ENCODE measurements around the gene OR2H2.

OR2H2 gene

GRCh38 chr6:29593199-29593855 lies 8.4 kb downstream of the OR2H2 start:
- DNase-seq = no peak

- DNase-seq = no peak
Observed at GRCh38 chr6:29596381-29596900, 11.5 kb downstream of the OR2H2 start.

DNA sequence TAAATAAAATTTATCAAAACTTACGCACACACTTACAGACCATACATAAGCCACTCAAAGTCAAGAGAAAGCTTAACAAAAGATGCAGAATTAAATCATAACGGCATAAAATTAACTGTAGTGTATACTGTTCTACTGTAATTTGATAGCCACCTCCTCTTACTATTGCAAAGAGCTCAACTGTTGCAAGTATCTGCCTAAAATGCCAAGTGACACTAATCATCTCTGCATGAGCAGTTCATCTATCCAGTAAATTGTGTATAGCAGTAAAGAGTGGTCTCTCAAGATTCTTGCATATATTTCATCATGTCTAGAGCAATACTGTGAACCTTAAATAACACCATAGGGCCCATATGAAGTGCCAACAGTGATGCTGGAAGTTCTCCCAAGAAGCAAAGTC lies 12.3 kb downstream of the OR2H2 start:
- no peak for DNase-seq

- DNase-seq = no peak
Observed at GRCh38 chr6:29598172-29598747, 13.3 kb downstream of the OR2H2 start.

DNA sequence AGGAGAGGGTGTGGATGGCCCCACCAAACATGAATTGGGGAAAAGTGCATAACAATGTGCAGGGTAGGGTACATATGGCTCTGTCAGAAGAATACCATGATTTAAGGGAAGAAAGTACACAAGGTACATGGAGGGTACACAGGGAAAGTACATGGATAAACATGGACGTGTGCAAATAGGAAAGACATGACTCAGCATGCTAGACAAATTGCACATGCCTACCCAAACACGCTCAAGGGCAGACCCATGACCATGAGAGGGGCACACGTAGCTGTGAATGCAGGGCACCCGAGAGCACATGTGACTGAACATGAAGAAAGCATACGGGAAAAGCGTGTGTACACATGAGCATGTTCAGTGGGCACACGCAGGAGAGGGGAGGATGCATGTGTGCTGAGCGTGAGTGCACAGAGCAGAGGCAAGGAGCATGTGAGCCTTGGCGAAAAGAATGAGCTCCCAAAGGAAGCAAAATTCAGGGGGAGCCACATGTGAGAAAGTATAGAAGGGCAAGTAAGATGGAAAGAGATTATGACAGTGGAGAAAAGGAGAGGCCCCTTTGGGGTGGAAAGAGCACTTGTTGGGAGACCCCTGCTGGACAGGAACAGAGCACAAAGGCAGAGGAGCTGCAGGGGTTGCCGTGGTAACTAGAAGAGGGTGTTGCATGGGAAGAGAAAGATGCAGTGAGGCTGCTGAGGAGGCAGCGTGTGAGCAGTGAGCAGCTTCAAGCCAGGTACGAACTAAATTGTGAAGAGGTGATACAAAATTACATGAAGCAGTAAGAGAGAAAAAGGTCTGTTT lies 17.8 kb downstream of the OR2H2 start:
- no peak for DNase-seq

DNA sequence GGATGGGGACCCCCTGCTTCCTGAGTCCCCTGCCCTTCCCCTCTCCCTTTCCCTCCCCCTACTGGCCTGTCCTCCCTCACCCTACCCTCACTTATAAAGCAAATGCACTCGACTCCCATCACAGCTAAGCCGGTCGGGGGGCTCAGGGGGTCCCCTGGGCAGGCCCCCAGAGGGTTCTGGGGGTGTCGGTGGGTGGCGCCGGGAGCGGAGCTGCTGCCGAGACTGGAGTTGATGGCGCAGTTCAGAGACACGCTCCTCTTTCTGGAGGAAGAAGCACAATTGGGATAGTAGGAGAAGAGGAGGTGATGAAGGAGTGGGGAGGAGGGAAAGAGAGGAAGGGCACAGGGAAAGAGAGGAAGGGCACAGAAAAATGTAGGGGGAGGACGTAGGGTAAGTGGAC lies 18.5 kb downstream of the OR2H2 start:
- DNase-seq = no peak

DNA sequence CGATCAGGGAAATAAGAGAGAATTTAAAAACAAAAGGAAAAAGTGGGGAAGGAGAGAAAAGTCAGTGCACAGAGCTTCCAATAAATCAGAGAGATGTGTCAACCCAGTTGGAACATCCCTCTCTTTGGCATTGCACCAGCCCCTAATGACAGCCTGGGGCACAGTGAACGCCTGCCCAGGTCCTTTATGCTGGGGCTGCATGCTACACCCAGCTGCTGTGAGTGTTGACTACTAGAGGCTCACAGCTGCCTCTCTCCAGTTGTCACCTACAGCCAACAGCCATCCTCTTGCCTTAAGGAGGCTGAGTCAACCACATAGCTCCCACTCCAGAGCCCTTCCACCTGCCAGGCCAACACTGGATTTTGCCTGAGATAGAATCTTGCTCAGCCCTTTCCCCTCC lies 19.0 kb downstream of the OR2H2 start:
- DNase-seq = no peak

GRCh38 chr6:29608131-29608530 lies 23.2 kb downstream of the OR2H2 start:
- DNase-seq = no peak

DNA sequence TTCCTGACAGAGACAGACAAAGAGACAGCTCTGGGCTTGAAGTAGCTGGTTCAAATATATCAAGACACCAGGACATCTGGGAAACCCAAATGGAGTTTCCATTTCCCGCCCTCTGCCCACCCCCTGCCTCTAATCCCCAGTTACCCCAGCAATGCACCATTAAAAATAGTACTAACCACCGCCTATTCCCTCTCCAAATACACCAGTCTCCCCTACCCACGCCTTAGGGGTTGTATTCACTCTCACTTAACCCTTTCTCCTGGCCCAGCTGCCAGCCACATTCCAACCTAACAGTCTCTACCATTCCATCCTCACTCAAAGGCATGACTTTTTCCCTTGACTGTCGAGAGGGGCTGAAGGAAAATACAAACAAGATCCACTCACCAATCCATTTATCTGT lies 25.6 kb downstream of the OR2H2 start:
- DNase-seq = no peak

GRCh38 chr6:29611426-29611825 lies 26.5 kb downstream of the OR2H2 start:
- no peak for DNase-seq

DNA sequence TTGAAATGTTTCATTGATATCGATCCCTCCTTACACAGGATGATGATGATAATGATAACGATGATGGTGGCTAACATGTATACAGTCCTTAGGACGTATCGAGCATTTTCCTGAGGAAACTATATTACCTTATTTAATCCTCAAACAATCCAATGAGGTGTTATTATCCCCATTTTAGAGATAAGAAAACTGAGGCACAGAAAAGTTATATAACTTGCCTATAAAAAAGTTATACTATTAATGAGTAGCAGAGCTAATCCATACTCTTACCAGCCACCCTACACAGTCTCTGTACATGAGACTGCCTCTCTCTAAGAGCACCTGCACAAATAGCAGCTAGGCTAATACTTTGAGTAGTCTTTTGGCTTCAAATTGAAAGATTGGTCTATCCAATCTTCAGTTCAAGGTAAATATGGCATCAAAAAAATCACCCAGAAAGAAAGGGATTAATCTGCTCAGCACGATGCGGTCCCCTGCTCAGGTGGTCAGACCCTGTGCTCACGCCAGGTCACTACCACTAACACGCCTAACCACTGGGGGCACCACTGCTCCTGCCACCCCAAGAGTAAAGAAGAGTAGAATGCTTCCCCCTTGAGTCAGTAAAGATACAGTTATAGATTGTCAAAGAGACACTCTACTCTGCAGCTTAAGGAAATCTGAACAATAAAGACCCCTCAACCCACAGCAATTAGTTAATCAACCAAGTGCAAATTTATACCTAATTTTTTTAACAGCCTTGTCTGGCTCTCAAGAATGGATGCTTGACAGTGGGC lies 33.0 kb downstream of the OR2H2 start:
- no peak for DNase-seq

DNA sequence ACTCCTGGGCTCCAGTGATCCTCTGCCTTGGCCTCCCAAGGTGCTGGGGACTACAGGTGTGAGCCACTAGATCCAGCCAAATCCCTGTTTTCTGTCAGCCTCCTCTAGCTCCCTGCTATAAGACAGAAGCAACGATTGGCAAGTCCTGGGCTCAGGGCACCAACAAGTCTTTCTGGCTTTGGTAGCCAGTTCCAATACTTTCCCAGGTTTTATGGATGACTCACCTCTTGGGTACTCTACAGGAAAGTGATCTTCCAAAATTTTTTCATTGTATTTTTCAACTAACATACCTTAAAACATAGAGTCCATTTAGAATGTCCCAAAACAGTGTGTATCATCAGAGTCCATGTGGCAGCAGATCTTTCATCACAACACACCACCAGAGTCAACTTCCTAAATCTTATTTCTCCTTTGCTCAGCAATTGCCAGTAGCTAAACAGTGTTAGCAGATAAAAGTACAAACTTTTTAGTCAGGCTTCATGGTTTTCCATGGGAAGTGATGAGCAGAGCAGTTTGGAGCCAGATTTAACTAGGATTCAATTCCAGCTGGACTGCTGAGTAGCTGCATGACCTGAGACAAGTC lies 34.7 kb downstream of the OR2H2 start:
- no peak for DNase-seq

DNA sequence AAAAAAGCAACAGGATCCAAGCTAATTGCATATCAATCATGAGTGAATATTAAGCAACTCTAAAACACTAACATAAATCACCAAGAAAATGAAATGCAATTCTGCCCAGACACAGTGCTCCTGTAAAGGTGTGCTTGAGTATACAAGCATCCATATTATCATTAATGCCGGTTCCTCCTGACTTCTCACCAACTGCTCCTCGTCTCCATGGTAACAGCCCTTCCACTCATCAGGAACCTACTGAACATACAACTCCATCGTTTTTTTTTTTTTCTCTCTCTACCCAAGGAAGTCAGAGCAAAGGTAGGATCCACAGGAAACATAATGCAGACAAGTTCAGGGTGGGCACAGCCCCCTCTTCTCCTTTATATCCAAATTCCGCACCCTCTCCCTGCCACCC lies 35.7 kb downstream of the OR2H2 start:
- no peak for DNase-seq

GRCh38 chr6:29624520-29624961 lies 39.6 kb downstream of the OR2H2 start:
- no peak for DNase-seq

DNA sequence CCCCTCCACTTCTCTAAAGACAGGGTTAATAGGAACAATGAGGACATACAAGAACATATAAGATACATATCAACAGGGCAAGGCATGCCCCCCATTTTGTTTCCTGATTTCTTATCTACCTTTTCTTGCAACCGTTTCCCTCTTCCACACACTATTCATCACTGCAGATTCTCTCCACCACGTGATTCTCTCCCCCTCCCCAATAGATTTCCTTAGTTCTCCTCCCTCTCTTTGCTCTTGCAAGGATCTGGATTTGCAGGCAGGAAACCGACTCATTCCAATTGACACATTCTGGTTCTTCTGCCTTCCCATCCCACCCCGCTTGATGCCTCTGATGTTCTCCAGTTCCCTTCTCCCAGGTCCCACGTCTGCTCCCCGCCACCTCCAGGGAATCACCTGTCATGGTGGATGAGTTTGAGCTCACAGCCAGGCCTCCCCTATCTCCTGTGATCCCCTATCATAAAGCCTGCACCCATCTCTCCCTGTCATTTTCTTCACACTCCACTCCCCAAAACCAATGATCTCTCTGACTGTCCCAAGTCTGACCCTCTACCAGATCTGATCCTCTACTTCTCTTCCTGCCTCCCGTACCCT lies 40.5 kb downstream of the OR2H2 start:
- no peak for DNase-seq

DNA sequence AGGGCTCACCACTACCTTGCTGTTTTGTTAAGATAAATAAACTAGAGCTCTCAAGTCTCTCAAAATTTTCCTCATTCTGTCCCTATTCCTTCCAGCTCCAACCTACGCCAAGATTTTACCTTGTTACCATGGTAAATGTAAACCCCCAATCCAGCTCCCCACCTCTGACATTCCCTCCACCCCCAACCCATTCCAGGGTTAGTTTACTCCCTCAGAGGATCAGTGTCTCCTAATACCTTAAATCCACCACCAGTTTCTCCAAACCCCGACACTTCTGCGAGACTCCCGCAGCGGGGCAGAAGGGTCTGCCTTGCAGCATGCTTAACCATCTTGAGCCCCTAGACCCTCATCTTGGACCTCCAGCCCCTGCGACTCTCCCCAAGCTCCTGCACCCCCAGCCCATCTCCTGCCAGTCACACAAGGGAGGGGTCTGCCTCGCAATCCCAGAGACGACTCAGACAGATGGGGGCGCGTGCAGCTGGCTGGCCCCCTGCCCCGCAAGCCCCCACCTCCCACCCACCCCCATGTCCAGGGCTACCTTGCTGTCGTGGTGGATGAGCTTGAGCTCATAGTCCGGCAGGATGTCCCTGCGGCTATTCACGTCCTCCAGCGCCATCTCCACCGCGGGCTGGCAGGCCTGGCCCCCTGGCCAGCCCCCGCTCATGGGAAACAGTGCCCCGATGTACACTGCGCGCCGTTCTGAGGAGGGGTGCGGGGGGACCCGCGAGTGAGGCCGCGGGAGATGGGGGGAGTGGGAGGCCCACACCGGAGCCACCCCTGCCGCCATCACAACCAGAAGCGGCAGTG lies 42.2 kb downstream of the OR2H2 start:
- DNase-seq = no peak

GRCh38 chr6:29627755-29628418 lies 43.0 kb downstream of the OR2H2 start:
- DNase-seq = peak; percentile 34

DNA sequence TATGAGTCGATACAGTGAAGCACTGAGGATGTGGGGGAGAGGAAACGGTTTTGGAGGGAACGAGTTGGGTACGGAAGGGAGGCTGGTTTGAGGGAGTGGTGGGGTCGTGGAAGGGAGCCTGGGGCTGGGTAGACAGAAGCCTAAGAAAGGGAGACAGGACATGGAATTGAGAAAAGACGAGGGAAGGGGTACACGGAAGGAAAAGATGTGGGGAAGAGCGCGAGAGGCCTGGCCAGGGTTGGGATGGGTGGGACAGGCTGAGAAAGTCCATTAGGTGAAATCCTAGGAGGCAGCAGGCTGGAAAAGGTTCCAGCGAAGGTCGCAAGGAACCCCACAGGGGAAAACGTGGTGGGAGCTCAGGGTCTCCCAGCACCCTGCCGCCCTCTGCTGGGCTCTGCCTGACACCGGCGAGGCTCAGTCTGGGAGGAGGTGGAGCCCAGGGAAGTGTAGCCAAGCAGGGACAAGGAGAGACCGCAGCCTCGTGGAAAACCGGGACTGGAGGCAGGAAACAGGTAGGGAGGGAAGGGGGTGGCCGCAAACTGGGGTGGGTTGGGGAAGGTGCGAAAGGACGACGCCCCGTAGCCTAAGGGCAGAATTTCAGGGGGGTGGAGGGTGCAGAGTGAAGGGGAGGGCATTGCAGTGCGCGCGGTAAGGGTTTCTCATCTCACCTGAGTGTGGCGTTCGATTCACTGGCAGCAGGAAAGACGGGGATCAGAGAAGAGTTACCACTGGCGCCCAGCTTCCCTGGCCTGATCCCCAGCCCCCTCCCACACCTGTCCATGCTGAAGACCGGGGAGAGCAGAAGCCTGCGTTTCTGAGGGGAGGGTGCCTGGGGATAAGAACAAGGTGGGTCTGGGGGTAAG lies 43.7 kb downstream of the OR2H2 start:
- DNase-seq = peak; percentile 55

GRCh38 chr6:29629571-29629970 lies 44.6 kb downstream of the OR2H2 start:
- no peak for DNase-seq

GRCh38 chr6:29630315-29630714 lies 45.4 kb downstream of the OR2H2 start:
- DNase-seq = no peak
